Myocyte (in vitro differentiated cells): Measurements from ENCODE around the gene TC2N. TPM values are rescaled to one million over a fixed set of nuclear protein-coding genes. Genes with fewer than 3 reads are reported as not detected.
A peak's percentile ranks its signal among the peaks of the same experiment; 100 is the strongest.
"Not testable (repeated sequence)": the region's sequence is repeated elsewhere in the genome, so short reads cannot be mapped to it uniquely, and the experiment has no call there.

ENCODE experiments used
- DNase-seq: peaks from one replicate; pipeline ENCODE4 v3.0.0-alpha.2; 2012; ENCODE audit warnings: low read depth
- total RNA-seq: library from RNA; depleted of rRNA; stranded (reverse); fragments of >200 nt; gene quantifications from 2 replicates; pipeline ENCODE4 v1.2.3, GENCODE V29; 2014

The TC2N gene
- total RNA-seq, 1 donor from 2014 or later: not detected

DNA sequence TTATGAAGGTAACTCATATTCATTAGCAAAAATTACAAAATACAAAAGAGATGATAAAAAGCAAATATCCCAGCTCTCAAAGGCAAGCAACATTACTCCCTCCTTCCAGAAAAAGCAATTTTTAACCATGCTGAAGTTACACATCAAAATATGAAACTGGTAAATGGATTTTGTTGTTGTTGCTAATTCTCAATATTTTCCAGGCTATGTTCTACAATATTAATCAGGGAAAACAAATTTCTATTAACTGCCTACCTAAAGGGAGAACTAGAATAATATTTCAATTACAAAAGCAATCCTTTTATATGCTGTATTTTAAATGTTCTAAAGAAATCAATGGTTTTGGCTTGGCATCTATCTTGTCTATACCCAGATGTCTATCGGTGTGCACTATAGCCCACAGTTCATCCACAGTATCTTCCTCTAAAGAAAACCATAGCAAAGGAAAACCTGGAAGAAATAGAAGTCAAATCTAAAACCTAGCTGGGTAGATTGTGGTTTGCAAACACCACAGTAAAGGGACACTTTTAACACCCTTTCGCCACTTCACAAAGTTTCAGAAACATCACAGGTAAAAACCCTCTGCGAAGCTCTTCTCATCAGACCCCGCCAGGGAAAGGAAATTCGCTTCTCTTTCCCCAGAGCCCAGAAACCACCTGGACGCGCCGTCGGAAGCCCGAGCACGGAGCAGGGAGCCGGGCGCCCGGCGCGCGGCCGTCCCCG, 32.0 kb downstream of the TC2N start:
- DNase-seq: no peak

DNA sequence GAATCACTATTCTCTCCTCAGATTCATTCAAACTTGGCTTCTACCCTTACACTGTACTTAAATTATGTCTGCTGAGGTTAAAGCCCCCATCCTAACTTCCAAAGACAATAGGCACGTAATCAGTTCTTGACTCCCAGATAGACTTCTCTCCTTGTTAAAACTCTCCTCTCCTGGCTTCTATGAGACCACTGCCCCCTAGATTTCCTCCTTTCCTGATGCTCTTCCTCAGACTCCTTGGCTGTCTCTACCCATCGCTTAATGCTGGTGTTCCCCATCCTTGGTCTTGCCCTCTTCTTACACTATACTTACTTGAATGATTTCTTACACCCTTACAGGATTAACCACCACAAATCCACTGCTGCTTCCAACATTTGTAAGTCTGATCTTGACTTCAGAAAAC, 32.8 kb downstream of the TC2N start:
- DNase-seq: no peak

DNA sequence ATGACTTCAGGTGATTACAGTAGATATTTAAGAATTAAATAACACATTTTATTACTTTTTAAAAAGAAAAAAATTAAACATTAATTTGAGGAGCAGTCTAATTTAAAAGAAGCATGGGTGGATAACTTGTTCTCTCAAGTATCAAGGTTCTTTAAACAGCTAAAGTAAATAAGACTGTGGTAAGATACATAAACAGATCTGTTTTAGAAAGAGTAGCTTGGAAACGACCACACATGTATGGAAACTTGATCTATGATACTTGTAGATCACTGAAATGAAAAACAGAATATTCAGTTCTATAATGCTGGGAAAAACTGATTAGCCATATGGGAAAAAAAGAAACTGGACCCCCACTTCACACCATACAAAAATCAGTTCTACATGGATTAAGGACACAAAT, 36.0 kb downstream of the TC2N start:
- no peak for DNase-seq

DNA sequence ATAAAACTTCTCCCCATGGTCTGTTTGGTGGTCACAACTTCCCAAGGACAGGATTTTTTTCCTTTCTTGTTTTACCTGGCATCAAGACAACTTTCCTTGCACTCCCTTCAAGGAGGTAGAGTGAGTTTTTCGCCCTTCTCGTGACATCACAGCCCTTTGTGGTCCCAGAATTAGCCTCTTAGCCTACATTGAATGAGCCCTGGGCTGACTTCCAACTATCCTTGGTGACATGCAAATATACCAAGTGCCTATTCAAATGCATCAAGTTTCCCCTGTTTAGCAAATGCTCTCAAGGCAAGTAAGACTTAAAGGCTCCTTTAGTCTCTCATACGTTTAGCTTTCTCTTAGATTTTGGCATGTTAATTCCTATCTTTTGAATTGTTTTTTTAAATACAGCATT, 36.6 kb downstream of the TC2N start:
- peak; percentile 5 for DNase-seq

DNA sequence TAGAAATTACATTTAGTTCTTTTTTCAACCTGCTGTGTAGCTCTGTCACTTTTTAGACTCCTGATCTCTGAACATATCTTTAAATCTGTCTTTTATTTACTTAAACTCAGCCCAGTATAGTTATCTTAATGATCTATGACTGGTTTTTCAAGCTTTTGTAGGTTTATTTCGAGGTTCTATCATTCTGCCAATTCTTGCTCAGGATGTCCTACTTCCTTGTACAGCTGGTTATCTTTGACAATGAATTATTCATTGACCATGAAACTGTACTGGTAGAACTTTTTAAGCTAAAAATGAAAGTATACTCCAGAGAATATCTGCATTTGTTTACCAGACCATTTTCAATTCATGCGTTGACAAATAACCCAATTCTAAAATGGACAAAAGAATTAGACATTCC, 37.8 kb downstream of the TC2N start:
- no peak for DNase-seq

DNA sequence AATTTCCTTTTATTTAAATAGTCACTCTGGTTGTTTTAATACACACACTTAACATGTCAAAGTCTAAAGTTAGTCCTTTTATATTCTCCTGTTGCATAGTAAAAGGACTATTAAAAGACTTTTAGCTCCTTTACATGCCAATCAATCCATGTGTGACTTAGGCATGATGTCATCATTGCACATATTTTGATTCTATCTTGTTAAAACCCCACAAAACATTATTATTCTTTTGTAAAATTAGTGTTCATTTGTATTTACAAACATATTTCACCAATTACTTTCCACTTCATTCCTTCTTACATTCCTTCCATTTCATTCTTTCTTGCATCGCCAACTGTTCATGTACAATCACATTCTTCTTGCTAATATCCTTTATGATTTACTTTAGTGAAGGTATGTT, 39.6 kb downstream of the TC2N start:
- no peak for DNase-seq

DNA sequence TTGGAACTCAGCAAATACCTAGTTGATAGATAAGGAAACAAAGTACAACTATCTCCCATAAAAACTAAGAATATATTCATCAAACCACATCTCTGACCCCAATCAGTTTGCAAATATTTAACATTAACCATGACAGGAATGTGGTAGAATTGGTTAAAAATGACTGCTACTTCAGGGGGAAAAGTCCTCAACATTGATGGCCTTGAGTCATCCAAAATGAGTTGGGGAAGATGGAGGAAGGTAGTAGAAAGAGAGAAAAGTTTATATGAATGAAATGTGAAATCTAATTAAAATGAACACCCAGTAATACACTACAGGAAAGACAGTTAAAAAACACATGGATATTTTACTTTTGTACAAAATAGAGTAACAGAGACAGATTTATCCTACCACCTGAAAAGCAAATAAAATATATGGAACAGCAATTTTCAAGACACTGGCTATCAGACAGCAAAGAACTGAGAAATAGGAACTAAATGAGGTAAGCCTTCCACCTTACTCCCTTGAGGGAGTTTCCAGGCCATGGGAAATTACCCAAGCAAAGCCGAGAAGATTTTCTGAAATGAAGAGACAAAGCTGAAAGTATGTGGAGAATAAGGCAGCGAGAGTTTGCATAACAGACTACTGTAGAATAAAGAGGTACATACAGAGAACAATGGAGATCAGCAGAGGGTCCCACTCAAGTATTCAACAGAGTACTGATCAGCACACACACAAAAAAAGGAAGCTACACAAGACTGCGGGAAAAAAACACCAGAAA, 49.6 kb downstream of the TC2N start:
- no peak for DNase-seq

DNA sequence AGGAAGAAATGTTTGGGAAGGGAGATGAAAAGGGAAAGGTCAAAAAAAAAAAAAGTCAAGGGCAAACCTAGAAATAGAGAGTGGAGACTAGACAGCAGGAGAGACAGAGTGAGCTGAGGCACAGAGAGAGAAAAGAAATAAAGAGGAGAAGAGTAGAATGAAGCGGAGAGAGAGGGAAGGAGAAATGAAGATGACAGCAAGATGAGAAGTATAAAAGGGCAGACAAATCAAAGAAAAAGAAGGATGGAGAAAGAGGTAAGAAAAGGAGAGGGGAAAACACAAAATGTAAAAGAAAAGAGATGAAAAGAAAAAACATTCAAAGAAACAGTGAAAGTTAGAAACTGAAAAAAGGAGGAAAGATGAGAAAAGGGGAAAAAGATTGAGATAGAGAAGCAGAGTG, 53.0 kb downstream of the TC2N start:
- no peak for DNase-seq

DNA sequence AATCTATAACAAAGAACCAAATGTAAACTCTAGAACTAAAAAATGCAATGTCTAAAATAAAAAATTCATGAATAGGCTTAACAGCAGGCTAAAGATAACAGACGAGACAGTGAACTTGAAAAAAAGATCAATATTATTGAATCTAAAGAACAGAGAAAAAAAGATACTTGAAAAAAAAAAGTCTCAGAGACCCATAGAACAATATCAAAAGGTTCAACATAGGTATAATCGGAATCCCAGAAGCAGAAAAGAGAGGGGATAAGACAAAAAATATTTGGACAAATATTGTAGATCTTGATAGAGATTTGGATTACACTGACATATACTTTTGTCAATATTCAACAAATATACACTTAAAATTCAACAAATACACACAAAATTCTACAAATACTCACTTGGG, 56.6 kb downstream of the TC2N start:
- DNase-seq: no peak

DNA sequence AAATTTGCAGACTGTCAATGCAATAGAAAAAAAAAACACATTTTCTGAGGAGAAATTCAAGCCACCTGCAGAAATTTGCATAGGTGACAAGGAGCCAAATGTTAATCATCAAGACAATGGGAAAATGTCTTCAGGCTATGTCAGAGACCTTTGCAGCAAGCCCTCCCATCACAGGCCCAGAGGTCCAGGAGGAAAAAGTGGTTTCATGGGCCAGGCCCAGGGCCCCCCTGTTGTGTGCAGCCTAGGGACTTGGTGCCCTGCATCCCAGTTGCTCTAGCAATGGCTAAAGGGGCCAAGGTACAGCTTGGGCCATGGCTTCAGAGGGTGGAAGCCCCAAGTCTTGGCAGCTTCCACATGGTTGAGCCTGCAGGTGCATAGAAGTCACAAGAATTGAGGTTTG, 60.6 kb downstream of the TC2N start:
- DNase-seq: no peak

DNA sequence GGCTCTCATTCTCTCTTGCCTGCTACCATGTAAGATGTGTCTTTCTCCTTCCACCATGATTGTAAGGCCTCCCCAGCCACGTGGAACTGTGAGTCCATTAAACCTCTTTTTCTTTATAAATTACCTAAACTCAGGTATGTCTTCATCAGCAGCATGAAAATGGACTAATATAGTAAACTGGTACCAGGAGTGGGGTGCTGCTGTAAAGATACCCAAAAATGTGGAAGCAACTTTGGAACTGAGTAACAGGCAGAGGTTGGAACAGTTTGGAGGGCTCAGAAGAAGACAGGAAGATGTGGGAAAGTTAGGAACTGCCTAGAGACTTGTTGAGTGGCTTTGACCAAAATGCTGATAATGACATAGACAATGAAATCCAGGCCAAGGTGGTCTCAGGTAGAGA, 61.2 kb downstream of the TC2N start:
- not testable (repeated sequence) for DNase-seq

DNA sequence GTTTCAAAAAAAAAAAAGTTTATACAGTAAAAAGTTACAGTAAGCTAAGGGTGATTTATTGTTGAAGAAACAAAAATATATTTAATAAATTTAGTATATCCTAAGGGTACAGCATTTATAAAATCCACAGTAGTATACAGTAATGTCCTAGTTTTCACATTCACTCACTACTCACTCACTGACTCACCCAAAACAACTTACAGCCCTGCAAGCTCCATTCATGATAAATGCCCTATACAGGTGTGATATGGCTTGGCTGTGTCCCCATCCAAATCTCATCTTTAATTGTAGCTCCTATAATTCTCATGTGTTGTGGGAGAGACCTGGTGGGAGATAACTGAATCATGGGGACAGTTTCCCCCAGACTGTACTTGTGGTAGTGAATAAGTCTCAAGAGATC, 61.7 kb downstream of the TC2N start:
- no peak for DNase-seq

DNA sequence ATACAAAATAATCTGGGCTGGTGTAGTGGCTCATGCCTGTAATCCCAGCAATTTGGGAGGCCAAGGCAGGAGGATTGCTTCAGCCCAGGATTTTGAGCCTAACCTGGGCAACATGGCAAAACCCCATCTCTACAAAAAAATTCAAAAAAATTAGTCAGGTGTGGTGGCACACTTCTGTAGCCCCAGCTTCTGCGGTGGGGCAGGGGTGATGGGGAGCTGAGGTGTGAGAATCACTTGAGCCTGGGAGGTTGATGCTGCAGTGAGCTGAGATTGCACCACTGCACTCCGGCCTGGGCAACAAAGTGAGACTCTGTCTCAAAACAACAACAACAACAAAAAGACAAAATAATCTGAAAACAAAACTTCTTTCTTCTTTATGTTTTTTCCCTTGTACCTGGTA, 66.0 kb downstream of the TC2N start:
- no peak for DNase-seq

DNA sequence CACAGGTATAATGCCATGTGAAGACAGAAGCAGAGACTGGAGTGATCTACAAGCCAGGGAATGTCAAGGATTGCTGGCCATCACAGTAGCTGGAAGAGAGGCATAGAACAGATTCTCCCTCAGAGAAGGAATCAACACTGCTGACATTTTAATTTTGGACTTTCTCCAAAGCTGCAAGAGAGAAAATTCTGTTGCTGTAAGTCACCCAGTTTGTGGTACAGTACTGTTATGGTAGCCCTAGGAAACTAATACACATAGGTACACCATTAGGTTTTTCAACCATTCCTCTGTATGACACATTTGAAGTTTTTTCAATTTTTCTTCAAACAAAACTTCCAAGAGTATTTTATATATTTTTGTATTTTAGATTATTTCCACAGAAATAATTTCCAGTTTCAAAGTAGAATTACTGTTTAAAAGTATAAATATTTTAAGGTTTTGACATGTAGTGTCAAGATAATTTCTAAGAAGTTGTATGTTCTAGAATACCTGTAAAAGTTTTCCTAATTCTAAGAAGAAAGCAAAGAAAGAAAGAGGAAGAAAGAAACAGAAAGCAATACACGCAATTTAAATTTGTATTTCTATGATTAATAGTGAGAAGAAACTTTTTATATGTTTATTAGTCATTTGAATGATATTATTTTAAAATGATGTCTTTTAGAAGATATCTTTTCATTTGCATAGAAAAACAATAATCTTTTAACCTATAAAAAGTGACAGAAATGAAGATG, 70.6 kb downstream of the TC2N start:
- peak; percentile 2 for DNase-seq

DNA sequence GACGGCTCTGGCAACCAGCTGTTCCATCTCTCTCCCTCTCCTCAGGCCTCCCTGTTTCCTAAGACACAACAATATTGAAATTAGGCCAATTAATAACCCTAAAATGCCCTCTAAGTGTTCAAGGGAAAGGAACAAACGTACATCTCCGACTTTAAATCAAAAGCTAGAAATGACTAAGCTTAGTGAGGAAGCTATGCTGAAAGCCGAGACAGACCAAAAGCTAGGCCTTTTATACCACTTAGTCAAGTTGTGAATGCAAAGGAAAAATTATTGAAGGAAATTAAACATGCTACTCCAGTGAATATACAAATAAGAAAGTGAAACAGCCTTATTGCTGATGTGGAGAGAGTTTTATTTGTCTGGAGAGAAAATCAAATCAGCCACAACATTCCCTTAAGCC, 73.6 kb downstream of the TC2N start:
- no peak for DNase-seq

DNA sequence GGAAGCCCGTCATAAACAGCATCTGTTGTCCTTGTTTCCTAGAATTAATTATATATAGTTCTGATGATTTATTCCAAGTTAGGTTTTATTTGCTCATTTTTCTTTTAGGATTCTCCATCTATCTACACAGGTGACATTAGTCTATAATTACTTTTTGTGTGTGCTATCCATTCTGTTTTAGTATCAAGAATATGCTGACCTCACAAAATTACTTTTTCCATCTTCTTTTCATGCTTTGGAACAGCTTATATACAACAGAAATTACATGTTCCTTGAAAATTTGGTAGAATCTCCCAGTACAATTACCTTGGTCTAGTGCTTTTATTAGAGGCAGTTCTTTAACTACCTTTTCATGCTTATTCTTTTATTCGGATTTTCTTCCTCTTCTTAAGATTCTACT, 81.1 kb downstream of the TC2N start:
- DNase-seq: no peak

DNA sequence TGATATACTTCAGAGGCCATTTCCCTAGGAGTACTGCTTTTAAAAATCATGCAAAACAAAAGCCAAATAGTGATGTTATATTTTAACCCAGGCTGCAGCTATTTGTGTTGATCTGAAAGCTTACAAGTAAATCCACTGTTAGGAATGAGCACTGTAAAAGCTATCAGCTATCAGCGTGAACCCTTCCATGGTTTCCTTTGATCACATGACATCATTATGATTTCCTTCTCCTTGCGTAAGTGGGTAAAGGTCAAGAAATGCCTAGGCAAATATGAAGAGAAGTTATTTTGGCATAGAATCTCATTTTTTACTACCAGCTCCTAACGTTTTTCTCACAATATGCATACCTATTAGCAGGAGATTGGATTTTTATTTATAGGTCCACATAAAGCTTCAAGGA, 86.9 kb downstream of the TC2N start:
- DNase-seq: no peak

DNA sequence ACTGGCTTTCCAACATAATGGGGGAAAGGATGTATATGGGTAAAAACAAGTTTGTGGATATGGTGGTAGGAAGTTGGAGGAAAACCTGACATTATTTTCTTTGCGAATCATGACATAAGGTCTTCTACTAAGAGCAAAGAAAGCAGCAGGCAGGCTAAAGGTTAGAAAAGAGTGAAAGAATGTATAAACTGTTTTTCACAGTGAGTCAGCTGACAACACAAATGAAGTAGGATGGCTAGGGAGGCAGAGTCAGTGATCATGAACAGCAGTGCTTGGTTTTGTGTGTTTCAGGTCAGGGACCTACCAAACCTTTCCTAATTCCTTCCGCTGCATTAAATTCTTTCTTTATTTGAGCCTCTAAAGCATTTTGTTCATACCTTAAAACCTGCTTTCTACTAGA, 89.1 kb downstream of the TC2N start:
- no peak for DNase-seq

DNA sequence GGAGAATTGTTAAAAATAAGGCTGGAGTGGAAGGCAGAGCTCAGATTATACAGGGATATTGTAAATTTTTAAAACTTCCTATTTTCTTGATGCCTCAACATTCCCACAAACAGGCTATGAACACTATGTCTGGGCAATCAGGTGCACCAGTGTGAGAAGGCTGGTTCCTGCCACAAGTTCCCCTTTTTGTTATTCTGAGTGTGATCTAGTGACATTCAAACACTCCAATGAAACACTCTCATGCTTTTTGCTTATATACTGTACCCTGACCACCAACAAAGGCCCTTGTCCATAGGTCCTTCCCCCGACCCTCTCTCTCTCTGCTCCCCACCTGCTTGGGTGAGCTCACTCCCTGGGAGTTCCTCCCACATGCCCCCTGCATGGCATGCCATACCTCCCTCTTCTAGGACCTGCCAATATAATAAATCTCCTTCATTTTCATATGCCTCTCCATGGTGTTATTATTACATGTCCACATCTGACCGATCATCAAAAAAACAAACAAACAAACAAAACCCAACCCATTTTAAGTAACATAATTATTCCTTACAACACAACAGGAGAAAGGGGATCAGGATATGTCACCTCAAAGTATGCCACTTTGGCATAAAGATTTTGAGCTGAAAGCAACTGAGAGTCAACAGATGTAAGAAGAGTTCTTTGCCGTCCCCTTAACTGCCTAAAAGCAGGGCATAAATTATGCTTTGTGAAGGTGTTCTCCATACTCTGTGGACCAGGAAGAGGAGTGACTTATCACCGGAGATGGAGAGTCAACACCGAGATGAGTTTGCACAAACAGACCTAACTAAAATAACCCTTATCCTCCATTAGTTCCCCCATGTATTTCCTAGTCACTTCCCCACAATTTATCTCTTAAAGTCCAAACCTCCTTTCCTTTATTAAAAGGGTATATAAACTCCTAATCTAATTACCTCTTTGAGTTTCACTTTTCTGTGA, 92.9 kb downstream of the TC2N start:
- DNase-seq: no peak

DNA sequence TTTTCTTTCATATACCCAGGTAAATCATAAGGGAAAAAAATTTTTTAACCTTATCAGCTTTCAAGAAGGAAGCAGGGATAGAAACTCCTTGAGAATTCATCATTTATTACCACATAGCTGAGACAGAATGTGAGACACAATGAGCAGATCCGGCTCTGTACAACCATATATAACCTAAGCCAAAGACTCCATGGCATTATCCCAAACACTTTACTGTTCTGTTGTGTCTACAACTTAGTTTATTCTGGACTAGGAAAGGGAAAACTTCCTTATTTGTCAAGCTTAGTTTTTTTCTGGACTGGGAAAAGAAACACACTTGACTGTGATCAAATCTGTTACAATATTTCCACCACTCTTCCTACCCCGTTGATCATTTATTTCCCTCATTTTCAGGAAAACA, 97.2 kb downstream of the TC2N start:
- no peak for DNase-seq

DNA sequence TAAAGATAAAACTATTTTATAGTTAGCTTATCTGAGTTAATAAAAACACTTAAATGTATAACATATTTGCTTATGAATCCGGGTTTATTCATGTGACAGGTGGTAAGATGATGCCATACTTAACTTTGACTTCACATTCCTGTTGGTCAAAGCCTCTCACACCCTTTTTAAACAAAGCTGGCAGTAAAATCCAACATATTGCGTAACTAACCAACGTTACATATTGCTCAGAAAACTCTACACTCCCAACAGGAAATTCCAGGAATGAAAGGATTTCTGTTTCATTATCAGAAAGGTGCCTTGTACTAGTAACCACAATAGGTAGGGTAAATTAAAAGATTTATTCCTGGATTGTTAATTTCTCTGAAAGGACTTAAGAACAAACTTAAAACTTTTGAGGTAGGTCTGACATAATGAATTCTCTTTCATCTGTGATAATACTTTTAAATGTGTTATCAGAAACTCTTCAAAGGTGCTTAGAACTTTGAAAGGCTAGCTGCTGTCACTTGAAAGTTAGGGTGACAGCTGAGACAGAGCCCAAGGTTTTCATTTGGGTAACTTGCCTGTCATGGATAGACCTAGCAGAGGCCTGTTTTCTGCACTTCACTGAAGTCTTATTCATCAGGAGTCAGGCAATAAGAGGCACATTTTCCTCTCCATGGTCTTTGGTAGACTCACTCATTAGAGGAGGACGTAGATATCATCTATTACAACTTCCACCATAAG, 111.6 kb downstream of the TC2N start:
- DNase-seq: peak; percentile 8
